ENCODE data around the gene COX6B2.

- no peak for TF ChIP-seq EP300 (IDR thresholded peaks at IDR 0.05)
- TF ChIP-seq CTCF (IDR thresholded peaks at IDR 0.05): no peak
- TF ChIP-seq POLR2A (IDR thresholded peaks at IDR 0.05): no peak
Observed at GRCh38 chr19:55362174-55362989, 7.9 kb upstream of the COX6B2 start.
